Heart left ventricle (tissue), 13 donors: ENCODE measurements around the gene OSER1.

Experiments
- POLR2A ChIP-seq, 2 donors: fragments of 450-650 bp; IDR thresholded peaks; one replicate each; pipeline ENCODE4 v1.6.1; 2017; ENCODE audit warnings: antibody characterized with exemption in 2 of 2, mild to moderate bottlenecking in 2 of 2, moderate library complexity in 2 of 2
- TF ChIP-seq, protein P1 (sequence below), 12 donors: fragments of 200-600 bp; sonication (generic) in 4 of 12; IDR thresholded peaks; one replicate each; pipeline versions ENCODE4 v1.5.0 to v1.8.0; 2018 to 2022; ENCODE audit warnings: antibody characterized with exemption in 12 of 12, mild to moderate bottlenecking in 5 of 12
- donor health status: ischemic (EF 13 %, LVEDD 7.1; RV severe dilation, severe dysfunction).
- donor health status: DM: no; HTN: yes; CAD: no.
- donor health status: DM: no; HTN: no; CAD: no.
- donor health status: ischemic (EF 25% LVEDD 6.9; RV normal size, moderate dysfunction).
- donor health status: ischemic (EF 25% LVEDD 5.7; RV mildly dilated, moderate dysfunction).
- donor health status: ischemic (EF 35%, LVEDD 5.7; RV mildly dilated, moderate dysfunction).
- donor health status: nonischemic (EF 11% LVEDD 7.7; RV severe dilation, severe dysfunction).
- donor health status: DM: yes; HTN: yes; CAD: no.
- donor health status: PGD.
- donor health status: ischemic (EF 29% LVEDD 5.4; RV normal size, mild dysfunction).
- donor health status: nonischemic (EF 23%, LVEDD 6.1; RV moderate dilation, normal function).

GRCh38 chr20:44215125-44215524 is 4.6 kb upstream of the OSER1 start:
- TF ChIP-seq, protein P1, sequence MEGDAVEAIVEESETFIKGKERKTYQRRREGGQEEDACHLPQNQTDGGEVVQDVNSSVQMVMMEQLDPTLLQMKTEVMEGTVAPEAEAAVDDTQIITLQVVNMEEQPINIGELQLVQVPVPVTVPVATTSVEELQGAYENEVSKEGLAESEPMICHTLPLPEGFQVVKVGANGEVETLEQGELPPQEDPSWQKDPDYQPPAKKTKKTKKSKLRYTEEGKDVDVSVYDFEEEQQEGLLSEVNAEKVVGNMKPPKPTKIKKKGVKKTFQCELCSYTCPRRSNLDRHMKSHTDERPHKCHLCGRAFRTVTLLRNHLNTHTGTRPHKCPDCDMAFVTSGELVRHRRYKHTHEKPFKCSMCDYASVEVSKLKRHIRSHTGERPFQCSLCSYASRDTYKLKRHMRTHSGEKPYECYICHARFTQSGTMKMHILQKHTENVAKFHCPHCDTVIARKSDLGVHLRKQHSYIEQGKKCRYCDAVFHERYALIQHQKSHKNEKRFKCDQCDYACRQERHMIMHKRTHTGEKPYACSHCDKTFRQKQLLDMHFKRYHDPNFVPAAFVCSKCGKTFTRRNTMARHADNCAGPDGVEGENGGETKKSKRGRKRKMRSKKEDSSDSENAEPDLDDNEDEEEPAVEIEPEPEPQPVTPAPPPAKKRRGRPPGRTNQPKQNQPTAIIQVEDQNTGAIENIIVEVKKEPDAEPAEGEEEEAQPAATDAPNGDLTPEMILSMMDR (IDR thresholded peaks at IDR 0.05) = peak; percentile 67 to 88 (median 80)
- TF ChIP-seq POLR2A (IDR thresholded peaks at IDR 0.05) = no peak
